H1 (cell line): Measurements from ENCODE around the gene NRSN2. TPM values are rescaled to one million over a fixed set of nuclear protein-coding genes. Genes with fewer than 3 reads are reported as not detected.

ENCODE experiments used
- BRCA1 ChIP-seq: IDR thresholded peaks from 2 replicates; pipeline ENCODE4 v1.6.1; 2012; ENCODE audit warnings: low read depth, low read length, improper control_type of control experiment
- EP300 ChIP-seq, 2 experiments: IDR thresholded peaks; 1 replicate in 1 of 2; 2 replicates in 1 of 2; pipeline ENCODE4 v1.6.1; 2011 to 2012; ENCODE audit warnings: low read depth in 2 of 2, low read length in 2 of 2, mild to moderate bottlenecking in 2 of 2, borderline replicate concordance in 1 of 2, inconsistent platforms in 1 of 2, moderate library complexity in 1 of 2
- FOSL1 ChIP-seq: IDR thresholded peaks from 2 replicates; pipeline ENCODE4 v1.6.1; 2011; ENCODE audit warnings: mild to moderate bottlenecking, low read depth, low read length, moderate library complexity; ENCODE audit not compliant: insufficient read depth
- KDM4A ChIP-seq: IDR thresholded peaks from one replicate; pipeline ENCODE4 v1.7.1; 2012; ENCODE audit warnings: low read depth, mild to moderate bottlenecking, moderate library complexity, low read length, inconsistent platforms; ENCODE audit not compliant: severe bottlenecking
- SIRT6 ChIP-seq: IDR thresholded peaks from one replicate; pipeline ENCODE4 v1.7.1; 2012; ENCODE audit warnings: low read length, inconsistent platforms
- SRF ChIP-seq: IDR thresholded peaks from 2 replicates; pipeline ENCODE4 v1.6.1; 2011; ENCODE audit warnings: mild to moderate bottlenecking, low read depth, low read length, moderate library complexity
- TAF1 ChIP-seq: IDR thresholded peaks from 2 replicates; pipeline ENCODE4 v1.6.1; 2011; ENCODE audit warnings: mild to moderate bottlenecking, low read depth, low read length
- polyA plus RNA-seq, 7 experiments: library from polyadenylated mRNA; depleted of rRNA in 3 of 7; stranded (reverse) in 5 of 7; unstranded in 2 of 7; fragments of >200 nt in 5 of 7; fragments of 200-250 nt in 2 of 7; gene quantifications; 1 replicate in 5 of 7; 2 replicates in 1 of 7; 4 replicates in 1 of 7; pipeline versions ENCODE4 v1.2.1 to v1.2.3, GENCODE V29; 2011 to 2013; ENCODE audit warnings: missing spikeins in 2 of 7, mixed read lengths in 2 of 7
- total RNA-seq: library from RNA; stranded (reverse); fragmentation: NEBNext Ultra II Directional; extraction: Animal tissue kit (Norgen Biotek cat#: 25700); gene quantifications from 2 replicates; pipeline ENCODE4 v1.2.1, GENCODE V29; 2021

The NRSN2 gene
- total and polyA plus RNA-seq, 2 of the 8 experiments (the other 6 are each of a cell fraction or from before 2014, with no cell fraction given) = 19.4 to 33.3 TPM

- TF ChIP-seq EP300 (IDR thresholded peaks at IDR 0.05; ENCODE audit: borderline replicate concordance in 1 of 2, low read depth in 2 of 2, low read length in 2 of 2) = no peak
- peak; percentile 71 for TF ChIP-seq KDM4A
- no peak for TF ChIP-seq BRCA1
- peak; percentile 40; the same call in 1 of the 2 replicates for TF ChIP-seq TAF1
- TF ChIP-seq SIRT6 = no peak
- no peak for TF ChIP-seq FOSL1
- no peak for TF ChIP-seq SRF
Measured at GRCh38 chr20:380763-381580, 34.1 kb downstream of the NRSN2 start (continued).
